Caki2 (cell line): ENCODE measurements around the gene CSF1R. TPM values are rescaled to one million over a fixed set of nuclear protein-coding genes. Genes with fewer than 3 reads are reported as not detected.
"Not testable (repeated sequence)": the region's sequence is repeated elsewhere in the genome, so short reads cannot be mapped to it uniquely, and the experiment has no call there.

Experiments used
- DNase-seq: peaks from one replicate; pipeline ENCODE4 v3.0.0-alpha.2; 2015; ENCODE audit warnings: low read depth
- in situ Hi-C: cut with HindIII; loops from 2 replicates; pipeline ENCODE4 v1.10.0; 2016; ENCODE audit warnings: low sequenced_read_pairs, low pct_unique_long_range_greater_than_20kb, mixed read lengths
- total RNA-seq: library from RNA; depleted of rRNA; stranded (reverse); fragments of >200 nt; shearing (Covaris generic); gene quantifications from 2 replicates; pipeline ENCODE4 v1.2.3, GENCODE V29; 2014; ENCODE audit warnings: low replicate concordance

CSF1R gene
- total RNA-seq, 1 experiment from 2014 or later, result not detected

GRCh38 chr5:150108711-150109514, 22.6 kb upstream of the CSF1R start:
- DNase-seq, result no peak
- in situ Hi-C loops, result no loop called here

GRCh38 chr5:150107909-150108447, 21.6 kb upstream of the CSF1R start:
- no peak for DNase-seq
- in situ Hi-C loops, result no loop called here

GRCh38 chr5:150106674-150107426, 20.5 kb upstream of the CSF1R start:
- no peak for DNase-seq
- in situ Hi-C loops, result no loop called here

GRCh38 chr5:150105928-150106615, 19.7 kb upstream of the CSF1R start:
- no peak for DNase-seq
- in situ Hi-C loops, result no loop called here

GRCh38 chr5:150104550-150104870, 18.2 kb upstream of the CSF1R start:
- in situ Hi-C loops, result no loop called here
- DNase-seq, result no peak

GRCh38 chr5:150103678-150104549, 17.6 kb upstream of the CSF1R start:
- no peak for DNase-seq
- in situ Hi-C loops, result no loop called here

- in situ Hi-C loops, result no loop called here
- DNase-seq, result no peak
These were observed 14.7 kb upstream of the CSF1R start for GRCh38 chr5:150101023-150101422.

- in situ Hi-C loops, result no loop called here
- no peak for DNase-seq
These were observed 10.8 kb upstream of the CSF1R start for GRCh38 chr5:150097152-150097551.

GRCh38 chr5:150092159-150092787, 5.9 kb upstream of the CSF1R start:
- in situ Hi-C loops, result no loop called here
- no peak for DNase-seq

- in situ Hi-C loops, result no loop called here
- DNase-seq, result no peak
These were observed 1.0 kb downstream of the CSF1R start for GRCh38 chr5:150085191-150085912.

- DNase-seq, in situ Hi-C loops: not testable (repeated sequence)
These were observed 1.6 kb downstream of the CSF1R start for GRCh38 chr5:150084754-150085153.

- in situ Hi-C loops, result no loop called here
- DNase-seq, result no peak
These were observed 3.5 kb downstream of the CSF1R start for GRCh38 chr5:150082889-150083288.

- no peak for DNase-seq
- in situ Hi-C loops, result no loop called here
These were observed 4.0 kb downstream of the CSF1R start for GRCh38 chr5:150082374-150082773.

GRCh38 chr5:150081541-150082283, 4.6 kb downstream of the CSF1R start:
- in situ Hi-C loops, result no loop called here

GRCh38 chr5:150080696-150081435, 5.5 kb downstream of the CSF1R start:
- in situ Hi-C loops, result no loop called here

More at GRCh38 chr5:150081541-150082283, 4.6 kb downstream of the CSF1R start:
- DNase-seq, result no peak

More at GRCh38 chr5:150080696-150081435, 5.5 kb downstream of the CSF1R start:
- no peak for DNase-seq
